ENCODE data around the gene MYOM1. TPM values are rescaled to one million over a fixed set of nuclear protein-coding genes. Genes with fewer than 3 reads are reported as not detected.
"Not testable (repeated sequence)": the region's sequence is repeated elsewhere in the genome, so short reads cannot be mapped to it uniquely, and the experiment has no call there.

The MYOM1 gene
- total and polyA plus RNA-seq, 2 donors (not counting 3 experiments of a cell fraction or from before 2014, with no cell fraction given): 0.08 TPM; not detected in 1

- Histone ChIP-seq H3K27ac (ENCODE audit: insufficient read depth, low read depth, low read length) (no peak overlapping the region), H3K27me3 (ENCODE audit: control insufficient read depth in 2 of 2, insufficient read depth in 2 of 2, low read length in 2 of 2) (peaks cover 3 to 4% of the 10 kb centered on the region in 2 experiments), H3K4me1 (ENCODE audit: control insufficient read depth, extremely low read depth, insufficient read depth, low read length) (no peaks in the 10 kb centered on the region), H3K36me3 (ENCODE audit: control insufficient read depth in 2 of 2, extremely low read depth in 1 of 2, insufficient read depth in 2 of 2, low read length in 2 of 2) (no peaks in the 10 kb centered on the region), H3K9ac (replicated peaks; ENCODE audit: extremely low read depth, insufficient read depth, low read length) (no peak overlapping the region), H4K20me1 (replicated peaks; ENCODE audit: control insufficient read depth, extremely low read depth, insufficient read depth, low read length) (no peaks in the 10 kb centered on the region), H3K79me2 (ENCODE audit: control insufficient read depth, insufficient read depth, low read length) (no peaks in the 10 kb centered on the region), H3K4me3 (replicated peaks in 1 of 3; ENCODE audit: insufficient read depth in 1 of 3, low read depth in 1 of 3, low read length in 3 of 3) (no peak overlapping the region), H2AFZ (ENCODE audit: low read depth, low read length) (no peak overlapping the region), H3K9me1 (replicated peaks; ENCODE audit: control insufficient read depth, extremely low read depth, insufficient read depth, low read length) (no peaks in the 10 kb centered on the region), H3K4me2 (ENCODE audit: insufficient read depth, low read length) (no peak overlapping the region), H3K9me3 (replicated peaks; ENCODE audit: control insufficient read depth, insufficient read depth, low read length) (no peaks in the 10 kb centered on the region)
- TF ChIP-seq MYC (IDR thresholded peaks at IDR 0.05; ENCODE audit: low read depth, low read length) (no peak), POLR2AphosphoS5 (IDR thresholded peaks at IDR 0.05; ENCODE audit: insufficient read depth, low read depth, low read length) (no peak), GATA2 (IDR thresholded peaks at IDR 0.05; ENCODE audit: insufficient read depth, insufficient read length, low read depth, low read length) (no peak), FOS (IDR thresholded peaks at IDR 0.05; ENCODE audit: borderline replicate concordance, insufficient read depth, low read length) (no peak), POLR2A (IDR thresholded peaks at IDR 0.05; ENCODE audit: low read depth, low read length) (no peak), MAX (IDR thresholded peaks at IDR 0.05; ENCODE audit: insufficient read depth, insufficient read length) (no peak), JUN (IDR thresholded peaks at IDR 0.05; ENCODE audit: borderline replicate concordance, insufficient read depth, insufficient read length, low read depth) (no peak), EZH2 (IDR thresholded peaks at IDR 0.05; ENCODE audit: borderline replicate concordance, low read depth, low read length, severe bottlenecking) (no peak)
- TF ChIP-seq, protein P1, sequence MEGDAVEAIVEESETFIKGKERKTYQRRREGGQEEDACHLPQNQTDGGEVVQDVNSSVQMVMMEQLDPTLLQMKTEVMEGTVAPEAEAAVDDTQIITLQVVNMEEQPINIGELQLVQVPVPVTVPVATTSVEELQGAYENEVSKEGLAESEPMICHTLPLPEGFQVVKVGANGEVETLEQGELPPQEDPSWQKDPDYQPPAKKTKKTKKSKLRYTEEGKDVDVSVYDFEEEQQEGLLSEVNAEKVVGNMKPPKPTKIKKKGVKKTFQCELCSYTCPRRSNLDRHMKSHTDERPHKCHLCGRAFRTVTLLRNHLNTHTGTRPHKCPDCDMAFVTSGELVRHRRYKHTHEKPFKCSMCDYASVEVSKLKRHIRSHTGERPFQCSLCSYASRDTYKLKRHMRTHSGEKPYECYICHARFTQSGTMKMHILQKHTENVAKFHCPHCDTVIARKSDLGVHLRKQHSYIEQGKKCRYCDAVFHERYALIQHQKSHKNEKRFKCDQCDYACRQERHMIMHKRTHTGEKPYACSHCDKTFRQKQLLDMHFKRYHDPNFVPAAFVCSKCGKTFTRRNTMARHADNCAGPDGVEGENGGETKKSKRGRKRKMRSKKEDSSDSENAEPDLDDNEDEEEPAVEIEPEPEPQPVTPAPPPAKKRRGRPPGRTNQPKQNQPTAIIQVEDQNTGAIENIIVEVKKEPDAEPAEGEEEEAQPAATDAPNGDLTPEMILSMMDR (IDR thresholded peaks at IDR 0.05; ENCODE audit: extremely low read depth in 1 of 2, insufficient read depth in 1 of 2, low read depth in 1 of 2, low read length in 2 of 2): no peak
- intact Hi-C loops (cut with micrococcal nuclease): no loop called here
- CTCF ChIA-PET: interaction anchor here (0.7 to 1.2 kb wide), 2 partner anchors 10 to 93 kb away, joined by 3 read pairs; no protein-coding TSS in a partner anchor
- POLR2A ChIA-PET: no interaction called here
- no peak for FAIRE-seq
- DNase-seq (ENCODE audit: low read depth, low spot score): no peak
- no TSS peak for BruUV-seq (replicated peaks)
- dilution Hi-C loops (cut with MboI; ENCODE audit: extremely low pct_ligation_motif_present, low sequenced_read_pairs): no loop called here
Observed at GRCh38 chr18:3221496-3221895, 1.7 kb upstream of the MYOM1 start.

- H4K20me1 ChIP-seq (replicated peaks; ENCODE audit: control insufficient read depth, extremely low read depth, insufficient read depth, low read length); H2AFZ ChIP-seq (ENCODE audit: low read depth, low read length); DNase-seq (ENCODE audit: low read depth, low spot score); FAIRE-seq; POLR2A ChIA-PET; dilution Hi-C loops (cut with MboI; ENCODE audit: extremely low pct_ligation_motif_present, low sequenced_read_pairs); H3K4me1 ChIP-seq (ENCODE audit: control insufficient read depth, extremely low read depth, insufficient read depth, low read length); H3K79me2 ChIP-seq (ENCODE audit: control insufficient read depth, insufficient read depth, low read length); intact Hi-C loops (cut with micrococcal nuclease); H3K27me3 ChIP-seq (ENCODE audit: control insufficient read depth in 2 of 2, insufficient read depth in 2 of 2, low read length in 2 of 2); BruUV-seq (replicated peaks); H3K9me1 ChIP-seq (replicated peaks; ENCODE audit: control insufficient read depth, extremely low read depth, insufficient read depth, low read length); H3K27ac ChIP-seq (ENCODE audit: insufficient read depth, low read depth, low read length); H3K9me3 ChIP-seq (replicated peaks; ENCODE audit: control insufficient read depth, insufficient read depth, low read length); H3K4me3 ChIP-seq (replicated peaks in 1 of 3; ENCODE audit: insufficient read depth in 1 of 3, low read depth in 1 of 3, low read length in 3 of 3); H3K4me2 ChIP-seq (ENCODE audit: insufficient read depth, low read length); H3K9ac ChIP-seq (replicated peaks; ENCODE audit: extremely low read depth, insufficient read depth, low read length); H3K36me3 ChIP-seq (ENCODE audit: control insufficient read depth in 2 of 2, extremely low read depth in 1 of 2, insufficient read depth in 2 of 2, low read length in 2 of 2): not testable (repeated sequence)
- CTCF ChIA-PET: interaction anchor here (1.2 to 1.4 kb wide), 3 partner anchors 10 to 69 kb away, joined by 3 to 4 read pairs (median 3); no protein-coding TSS in a partner anchor
Observed at GRCh38 chr18:3220868-3221267, 1.1 kb upstream of the MYOM1 start.
